Body of pancreas (tissue), 4 donors: Measurements from ENCODE around the gene TUBGCP6. TPM values are rescaled to one million over a fixed set of nuclear protein-coding genes. Genes with fewer than 3 reads are reported as not detected.

Source experiments
- ATAC-seq: fragments of 150-250 bp; one replicate; pipeline ENCODE4 v1.9.1; 2016
- DNase-seq, 4 donors: peaks; one replicate each; pipeline ENCODE4 v3.0.0-alpha.2; 2019
- H3K27ac ChIP-seq, 4 donors: fragments of 200-600 bp; sonication (generic); 1 replicate in 3 of 4; 2 replicates in 1 of 4; pipeline versions ENCODE4 v1.5.1 to v1.6.1; 2016 to 2019; ENCODE audit warnings: mild to moderate bottlenecking in 1 of 4, mixed read lengths in 1 of 4, moderate library complexity in 1 of 4
- H3K27me3 ChIP-seq, 2 donors: fragments of 200-600 bp; sonication (generic); one replicate each; pipeline ENCODE4 v1.6.0; 2016; ENCODE audit warnings: mild to moderate bottlenecking in 1 of 2
- H3K36me3 ChIP-seq, 2 donors: fragments of 200-600 bp; sonication (generic); replicated peaks in 1 of 2; 2 replicates each; pipeline ENCODE4 v1.5.1; 2016; ENCODE audit warnings: low read depth in 2 of 2; ENCODE audit not compliant: insufficient read depth in 1 of 2
- H3K4me1 ChIP-seq: fragments of 200-600 bp; sonication (generic); one replicate; pipeline ENCODE4 v1.6.0; 2016
- H3K4me3 ChIP-seq, 2 donors: fragments of 200-600 bp; sonication (generic); 1 replicate in 1 of 2; 2 replicates in 1 of 2; pipeline ENCODE4 v1.5.1; 2016 to 2019
- H3K9me3 ChIP-seq, 3 donors: fragments of 200-600 bp; sonication (generic); 1 replicate in 2 of 3; 2 replicates in 1 of 3; pipeline ENCODE4 v1.5.1; 2016
- POLR2A ChIP-seq, 3 donors: fragments of 450-650 bp; IDR thresholded peaks; one replicate each; pipeline ENCODE4 v1.6.1; 2016; ENCODE audit warnings: antibody characterized with exemption in 3 of 3, mild to moderate bottlenecking in 2 of 3
- WGBS, 2 donors: methylation state at CpG; one replicate each; pipeline ENCODE4 v1.1.5; 2017; 5-methylcytosine and 5-hydroxymethylcytosine counted together
- intact Hi-C: fragments of 100-400 bp; cut with DNase I; formaldehyde crosslinking; loops from one replicate; pipeline ENCODE4 v1.15.1; 2023
- total RNA-seq, 2 donors: library from RNA; depleted of rRNA; stranded (reverse); fragments of >200 nt; gene quantifications; one replicate each; pipeline ENCODE4 v1.1.0, GENCODE V29; 2016
- TF ChIP-seq, protein P1 (sequence below), 7 experiments: fragments of 450-650 bp in 4 of 7; fragments of 200-600 bp in 3 of 7; sonication (generic) in 3 of 7; IDR thresholded peaks; one replicate each; pipeline ENCODE4 v1.5.1; 2016 to 2019; ENCODE audit warnings: antibody characterized with exemption in 7 of 7

TUBGCP6 gene
- total RNA-seq, 2 donors from 2014 or later = 61.2 to 121 TPM

DNA sequence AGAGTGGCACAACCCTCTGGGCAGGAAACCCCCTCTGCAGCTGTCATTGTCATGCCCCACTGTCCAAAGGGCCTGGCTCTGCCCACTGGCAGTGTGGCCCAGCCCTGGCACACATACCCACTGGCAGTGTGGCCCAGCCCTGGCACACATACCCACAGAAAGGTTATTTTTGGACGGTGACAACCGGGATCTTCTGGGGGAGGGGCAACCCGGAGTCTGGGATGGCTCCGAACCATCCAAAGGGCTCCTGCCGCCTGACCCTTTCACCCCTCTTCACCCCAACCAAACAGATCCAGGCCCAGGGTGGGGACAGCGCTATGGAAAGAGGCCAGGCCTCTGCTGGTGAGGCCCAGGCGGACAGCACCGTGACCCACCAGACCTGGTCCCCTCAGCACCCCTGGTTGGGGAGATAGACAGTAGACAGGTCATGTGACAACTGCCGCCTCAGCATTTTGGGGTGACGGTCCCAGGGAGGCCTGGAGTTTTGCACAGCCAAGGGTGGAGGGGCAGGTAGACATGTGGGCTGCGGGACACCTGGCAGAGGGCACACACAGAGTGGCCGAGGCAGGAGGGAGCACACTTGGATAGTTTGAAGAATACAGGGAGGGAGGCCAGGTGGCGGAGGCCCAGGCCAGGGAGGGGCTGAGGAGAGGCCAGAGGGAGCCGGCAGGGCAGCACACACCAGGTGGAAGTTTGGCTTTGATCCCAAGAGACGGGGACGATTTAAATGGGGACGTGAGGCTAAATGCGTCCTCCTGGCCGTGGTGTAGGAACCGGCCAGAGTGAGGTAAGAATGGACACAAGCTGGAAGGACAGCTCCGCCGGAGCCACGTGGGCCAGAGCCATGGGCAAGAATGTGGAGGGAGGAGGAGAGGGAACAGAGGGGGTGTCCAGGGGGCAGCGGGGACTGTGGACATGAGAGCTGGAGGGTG lies 13.8 kb upstream of the TUBGCP6 start:
- ATAC-seq (no peak), DNase-seq (peak in 1 of 4 donors; percentile 49)
- Histone ChIP-seq H3K9me3 (no peaks in the 10 kb centered on the region), H3K36me3 (no peaks in the 10 kb centered on the region), H3K27ac (no peak overlapping the region), H3K4me1 (peaks cover 16% of the 10 kb centered on the region), H3K27me3 (peaks cover 0 to 4% of the 10 kb centered on the region in 2 donors), H3K4me3 (no peak overlapping the region)
- TF ChIP-seq, protein P1, sequence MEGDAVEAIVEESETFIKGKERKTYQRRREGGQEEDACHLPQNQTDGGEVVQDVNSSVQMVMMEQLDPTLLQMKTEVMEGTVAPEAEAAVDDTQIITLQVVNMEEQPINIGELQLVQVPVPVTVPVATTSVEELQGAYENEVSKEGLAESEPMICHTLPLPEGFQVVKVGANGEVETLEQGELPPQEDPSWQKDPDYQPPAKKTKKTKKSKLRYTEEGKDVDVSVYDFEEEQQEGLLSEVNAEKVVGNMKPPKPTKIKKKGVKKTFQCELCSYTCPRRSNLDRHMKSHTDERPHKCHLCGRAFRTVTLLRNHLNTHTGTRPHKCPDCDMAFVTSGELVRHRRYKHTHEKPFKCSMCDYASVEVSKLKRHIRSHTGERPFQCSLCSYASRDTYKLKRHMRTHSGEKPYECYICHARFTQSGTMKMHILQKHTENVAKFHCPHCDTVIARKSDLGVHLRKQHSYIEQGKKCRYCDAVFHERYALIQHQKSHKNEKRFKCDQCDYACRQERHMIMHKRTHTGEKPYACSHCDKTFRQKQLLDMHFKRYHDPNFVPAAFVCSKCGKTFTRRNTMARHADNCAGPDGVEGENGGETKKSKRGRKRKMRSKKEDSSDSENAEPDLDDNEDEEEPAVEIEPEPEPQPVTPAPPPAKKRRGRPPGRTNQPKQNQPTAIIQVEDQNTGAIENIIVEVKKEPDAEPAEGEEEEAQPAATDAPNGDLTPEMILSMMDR (IDR thresholded peaks at IDR 0.05) = no peak
- TF ChIP-seq POLR2A (IDR thresholded peaks at IDR 0.05) = no peak
- 55 to 57% methylated on average over 20 to 24 of the region's 24 CpGs for WGBS, 2 donors
- intact Hi-C loops = no loop called here

- no peak overlapping the region for H3K4me3 ChIP-seq
- DNase-seq = peak in 2 of 4 donors; percentile 59 to 70
- H3K4me1 ChIP-seq = peaks cover 16% of the 10 kb centered on the region
- 39 to 47% methylated on average over 9 to 25 of the region's 31 CpGs for whole genome bisulfite sequencing, 2 donors
- no peaks in the 10 kb centered on the region for H3K9me3 ChIP-seq
- TF ChIP-seq POLR2A (IDR thresholded peaks at IDR 0.05) = no peak
- H3K27me3 ChIP-seq = peaks cover 0 to 4% of the 10 kb centered on the region in 2 donors
- H3K27ac ChIP-seq = no peak overlapping the region
- intact Hi-C loops = no loop called here
- no peak for ATAC-seq
- no peaks in the 10 kb centered on the region for H3K36me3 ChIP-seq
These were observed 12.9 kb upstream of the TUBGCP6 start for GRCh38 chr22:50257451-50258360.

DNA sequence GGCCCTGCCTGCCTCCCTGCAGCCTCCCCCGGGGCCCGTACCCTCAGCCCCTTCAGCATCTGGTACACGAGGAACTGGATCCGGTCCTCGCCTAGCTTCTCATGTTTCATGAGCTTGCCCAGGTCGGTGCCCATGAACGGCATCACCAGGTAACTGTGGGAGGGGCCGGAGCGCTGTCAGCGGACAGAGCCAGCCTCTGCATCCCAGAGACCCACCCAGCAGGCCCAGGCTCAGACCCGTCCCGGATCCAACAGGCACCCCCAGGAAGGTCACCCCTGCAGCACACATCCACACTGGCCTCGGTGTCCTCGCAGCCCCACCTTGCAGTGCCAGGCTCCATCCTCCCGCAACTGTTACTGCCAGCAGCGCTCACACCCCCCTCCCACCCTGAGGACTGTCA lies 12.2 kb upstream of the TUBGCP6 start:
- intact Hi-C loops = no loop called here
- H3K27me3 ChIP-seq = peaks cover 0 to 1% of the 10 kb centered on the region in 2 donors
- peaks cover 17% of the 10 kb centered on the region for H3K4me1 ChIP-seq
- TF ChIP-seq POLR2A (IDR thresholded peaks at IDR 0.05) = no peak
- TF ChIP-seq, protein P1 (IDR thresholded peaks at IDR 0.05) = no peak
- 77 to 80% methylated on average over 2 to 16 of the region's 16 CpGs for WGBS, 2 donors
- H3K27ac ChIP-seq = no peak overlapping the region
- no peaks in the 10 kb centered on the region for H3K9me3 ChIP-seq
- no peaks in the 10 kb centered on the region for H3K36me3 ChIP-seq
- no peak for DNase-seq
- H3K4me3 ChIP-seq = no peak overlapping the region
- no peak for ATAC-seq

DNA sequence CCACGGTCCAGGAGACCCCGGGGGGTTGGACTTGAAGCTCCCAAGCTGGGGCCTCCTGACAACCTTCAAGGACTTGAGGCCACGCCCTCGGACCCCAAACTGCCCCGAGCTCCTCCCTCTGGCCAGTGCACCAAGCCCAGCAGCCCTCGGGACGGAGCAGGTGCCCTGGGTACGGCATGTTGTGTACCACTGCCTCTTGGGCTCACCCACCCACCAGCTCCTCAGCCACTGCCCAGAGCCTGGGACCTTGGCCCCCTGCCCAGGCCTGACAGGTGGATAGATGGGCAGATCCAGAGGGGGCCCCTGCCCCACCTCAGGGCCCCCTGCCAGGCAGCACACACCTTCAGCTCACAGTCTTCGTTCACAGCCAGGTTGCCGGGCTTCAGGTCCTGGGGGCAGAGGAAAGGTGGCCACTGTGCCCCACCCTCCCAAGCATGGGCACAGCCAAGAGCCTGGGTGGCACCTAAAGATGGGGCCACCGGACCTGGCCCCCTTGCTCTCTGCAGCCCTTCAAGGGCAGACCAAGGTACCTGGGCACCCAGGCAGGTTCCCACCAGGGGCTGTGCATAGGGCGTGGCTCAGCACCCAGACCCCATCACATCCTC lies 11.5 kb upstream of the TUBGCP6 start:
- H3K27me3 ChIP-seq = no peaks in the 10 kb centered on the region
- H3K9me3 ChIP-seq = no peaks in the 10 kb centered on the region
- WGBS, 2 donors = 50 to 60% methylated on average over 5 to 12 of the region's 12 CpGs
- no peaks in the 10 kb centered on the region for H3K36me3 ChIP-seq
- TF ChIP-seq POLR2A (IDR thresholded peaks at IDR 0.05) = no peak
- TF ChIP-seq, protein P1 (IDR thresholded peaks at IDR 0.05) = no peak
- H3K27ac ChIP-seq = no peak overlapping the region
- H3K4me1 ChIP-seq = peaks cover 24% of the 10 kb centered on the region
- ATAC-seq (no peak), DNase-seq (no peak)
- intact Hi-C loops = no loop called here
- H3K4me3 ChIP-seq = no peak overlapping the region
